ENCODE results near the gene GRWD1.

GRWD1 gene

DNA sequence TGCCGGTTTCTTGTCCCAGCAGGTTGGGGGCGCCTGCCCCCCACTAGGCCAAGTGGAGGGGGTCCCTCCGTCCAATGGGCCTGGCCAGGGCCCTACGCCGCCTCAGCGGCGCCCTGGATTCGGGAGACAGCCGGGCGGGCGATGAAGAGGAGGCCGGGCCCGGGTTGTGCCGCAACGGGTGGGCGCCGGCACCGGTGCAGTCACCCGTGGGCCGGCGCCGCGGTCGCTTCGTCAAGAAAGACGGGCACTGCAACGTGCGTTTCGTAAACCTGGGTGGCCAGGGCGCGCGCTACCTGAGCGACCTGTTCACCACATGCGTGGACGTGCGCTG is 15.8 kb downstream of the GRWD1 start:
- no peak for DNase-seq

DNA sequence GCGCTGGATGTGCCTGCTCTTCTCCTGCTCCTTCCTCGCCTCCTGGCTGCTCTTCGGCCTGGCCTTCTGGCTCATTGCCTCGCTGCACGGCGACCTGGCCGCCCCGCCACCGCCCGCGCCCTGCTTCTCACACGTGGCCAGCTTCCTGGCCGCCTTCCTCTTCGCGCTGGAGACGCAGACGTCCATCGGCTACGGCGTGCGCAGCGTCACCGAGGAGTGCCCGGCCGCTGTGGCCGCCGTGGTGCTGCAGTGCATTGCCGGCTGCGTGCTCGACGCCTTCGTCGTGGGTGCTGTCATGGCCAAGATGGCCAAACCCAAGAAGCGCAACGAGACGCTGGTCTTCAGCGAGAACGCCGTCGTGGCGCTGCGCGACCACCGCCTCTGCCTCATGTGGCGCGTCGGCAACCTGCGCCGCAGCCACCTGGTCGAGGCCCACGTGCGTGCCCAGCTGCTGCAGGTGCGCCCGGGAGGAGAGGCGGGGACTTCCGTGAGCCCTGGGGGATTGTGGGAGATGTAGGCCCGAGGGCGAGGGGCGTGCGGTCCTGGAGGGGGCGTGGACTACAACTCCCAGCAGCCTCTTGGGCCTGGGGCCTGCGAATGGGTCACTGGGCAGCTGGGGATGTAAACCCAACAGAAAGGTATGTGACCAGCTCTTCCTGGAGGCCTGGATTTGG is 16.3 kb downstream of the GRWD1 start:
- DNase-seq, result no peak

DNA sequence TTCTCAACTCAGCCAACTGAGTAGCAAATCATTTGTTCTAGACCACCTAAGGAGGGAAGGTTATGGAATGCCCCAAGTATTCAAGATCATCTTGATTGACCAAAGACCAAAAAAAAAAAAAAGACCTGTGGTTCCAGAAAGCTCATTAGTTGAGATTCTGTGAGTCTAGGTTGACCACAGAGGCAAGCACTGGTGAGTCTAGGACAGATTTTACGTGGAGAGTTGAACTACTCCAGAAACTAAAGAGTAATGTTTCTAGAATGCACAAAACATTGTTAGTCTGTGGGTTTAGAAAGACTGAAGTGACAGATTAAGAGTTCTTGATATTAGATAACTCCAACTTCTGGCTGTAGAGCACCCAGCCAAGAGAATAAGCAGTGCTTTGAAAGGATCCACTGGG is 19.4 kb downstream of the GRWD1 start:
- DNase-seq, result no peak

DNA sequence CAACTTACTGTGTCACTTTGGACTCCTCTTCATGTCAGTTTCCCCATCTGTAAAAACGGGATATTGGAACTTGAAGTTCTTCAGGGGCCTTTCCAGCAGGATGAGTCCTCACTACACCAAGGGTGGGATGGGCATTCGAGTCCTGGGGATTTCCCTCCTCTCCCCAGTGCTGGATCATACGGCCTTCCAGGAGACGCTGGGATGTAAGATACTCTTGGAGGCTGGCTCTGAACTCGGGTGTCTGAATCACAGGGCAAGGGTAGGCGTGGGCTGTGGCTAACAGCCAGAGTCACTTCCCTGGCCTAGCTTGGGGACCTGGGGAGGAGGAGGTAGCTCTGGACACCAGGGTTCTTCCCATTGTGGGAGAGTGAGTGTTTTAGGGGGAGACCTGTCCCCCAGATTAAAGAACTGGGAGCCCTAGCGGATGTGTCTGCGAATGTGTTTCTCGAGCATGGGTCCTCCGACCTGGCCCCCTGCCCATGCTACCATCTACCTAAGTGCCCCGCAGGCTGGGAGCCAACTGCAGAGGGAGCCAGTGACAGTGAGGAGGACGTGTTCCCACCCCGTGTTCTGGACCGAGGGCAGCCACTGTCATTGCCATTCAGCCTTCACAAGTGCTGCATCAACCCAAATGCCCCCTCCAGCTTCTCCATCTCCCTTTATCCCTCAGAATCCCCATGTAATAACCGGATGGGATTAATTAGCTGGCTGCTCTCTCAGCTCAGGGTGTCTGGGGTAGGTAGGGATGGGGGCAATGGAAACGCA is 21.0 kb downstream of the GRWD1 start:
- DNase-seq, result no peak

DNA sequence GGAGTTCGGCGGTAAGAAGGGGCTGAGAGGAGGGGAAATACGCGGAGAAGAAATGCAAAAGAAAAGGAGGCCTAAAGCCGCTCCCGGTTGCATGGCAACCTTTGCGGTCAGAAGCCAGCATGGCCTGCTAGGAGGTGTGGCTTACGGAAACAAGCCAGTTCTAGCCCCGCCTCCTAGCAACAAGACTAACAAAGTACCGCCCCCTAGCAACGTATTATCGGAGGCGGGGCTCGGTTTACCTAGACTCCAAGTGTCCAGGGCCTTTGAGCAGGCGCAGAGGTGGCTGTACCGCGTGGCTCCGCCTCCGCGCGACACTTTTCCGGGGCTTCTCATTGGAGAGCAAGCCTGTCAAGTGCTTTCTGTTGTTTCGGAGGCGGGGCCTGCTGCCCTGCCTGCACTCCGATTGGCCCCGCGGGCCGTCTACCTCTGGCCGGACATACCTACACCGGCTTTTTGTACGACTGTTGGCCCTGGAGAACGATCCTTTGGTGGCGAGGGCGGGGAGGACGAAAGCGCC is 23.0 kb downstream of the GRWD1 start:
- DNase-seq, result peak; percentile 100

DNA sequence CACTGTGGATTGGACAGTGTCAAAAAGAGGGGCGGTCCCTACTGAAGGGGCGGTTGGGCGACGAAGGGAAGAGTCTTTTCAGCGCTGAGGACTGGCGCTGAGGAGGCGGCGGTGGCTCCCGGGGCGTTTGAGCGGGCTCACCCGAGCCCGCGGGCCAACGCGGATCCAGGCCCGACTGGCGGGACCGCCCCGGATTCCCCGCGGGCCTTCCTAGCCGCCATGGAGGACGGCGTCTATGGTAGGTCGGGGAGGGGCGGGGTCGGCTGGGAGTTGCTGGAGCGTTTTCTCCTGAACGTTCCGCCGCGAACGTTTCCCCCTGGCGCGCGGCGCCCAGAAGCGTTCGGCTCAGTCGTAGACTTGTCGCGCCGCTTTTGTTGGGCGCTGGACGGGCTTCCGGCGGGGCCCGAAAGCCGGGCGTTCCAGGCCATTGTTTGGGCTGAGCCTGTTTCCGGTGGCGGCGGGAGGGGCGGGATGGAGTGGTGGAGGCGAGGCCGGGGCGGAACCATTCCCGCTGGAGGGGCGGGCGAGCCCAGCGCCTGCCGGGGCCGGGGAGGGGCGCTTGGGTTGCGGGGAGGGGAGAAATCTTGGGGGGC is 23.6 kb downstream of the GRWD1 start, which contains the start of gene CYTH2:
CYTH2 (plus strand) TSS at position 81 of the 593 bp plus-strand sequence; CDS start at position 220, 139 bp downstream.
- peak; percentile 79 for DNase-seq

DNA sequence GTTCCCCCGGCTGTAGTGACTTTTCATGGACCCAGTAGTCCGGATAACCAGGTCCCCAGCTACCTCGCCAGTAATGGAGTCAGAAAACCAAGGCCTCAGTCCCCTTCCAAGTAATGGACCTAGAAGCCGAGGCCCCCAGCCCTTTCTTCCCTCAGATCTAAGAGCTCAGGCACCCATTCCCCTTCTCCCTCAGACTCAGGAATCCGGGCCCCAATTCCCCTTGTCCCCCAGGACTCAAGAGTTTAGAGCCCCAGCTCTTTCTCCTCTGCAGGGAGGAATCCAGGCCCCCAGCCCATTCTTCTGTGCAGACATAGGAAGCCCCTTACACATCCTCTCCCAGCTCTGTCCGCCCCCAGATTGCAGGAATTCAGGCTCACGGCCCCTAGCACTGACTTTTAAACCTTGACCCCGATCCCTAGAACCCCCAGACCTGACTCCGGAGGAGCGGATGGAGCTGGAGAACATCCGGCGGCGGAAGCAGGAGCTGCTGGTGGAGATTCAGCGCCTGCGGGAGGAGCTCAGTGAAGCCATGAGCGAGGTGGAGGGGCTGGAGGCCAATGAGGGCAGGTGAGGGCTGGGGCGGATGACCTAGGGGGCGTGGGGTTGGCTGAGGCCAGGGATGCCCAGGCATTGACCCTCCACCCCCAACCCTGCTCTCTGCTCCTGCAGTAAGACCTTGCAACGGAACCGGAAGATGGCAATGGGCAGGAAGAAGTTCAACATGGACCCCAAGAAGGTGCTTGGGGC is 24.3 kb downstream of the GRWD1 start:
- no peak for DNase-seq

DNA sequence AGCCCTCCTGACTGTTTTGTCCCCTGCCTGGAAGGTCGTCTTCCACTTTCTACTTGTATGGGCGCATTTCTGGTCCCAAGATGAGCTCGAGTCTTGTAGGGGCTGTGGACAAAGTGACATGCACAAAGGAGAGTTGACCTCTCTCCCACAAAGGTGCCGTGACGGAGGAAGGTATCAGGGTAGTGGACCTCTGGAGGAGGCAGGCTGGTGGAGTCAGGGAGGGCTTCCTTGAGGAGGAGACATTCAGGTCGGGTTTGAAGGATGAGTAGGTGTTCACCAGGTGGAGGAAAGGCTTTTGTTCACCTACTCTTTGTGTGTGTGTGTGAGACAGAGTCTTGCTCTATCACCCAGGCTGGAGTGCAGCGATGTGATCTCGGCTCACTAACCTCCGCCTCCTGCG is 25.1 kb downstream of the GRWD1 start:
- no peak for DNase-seq

DNA sequence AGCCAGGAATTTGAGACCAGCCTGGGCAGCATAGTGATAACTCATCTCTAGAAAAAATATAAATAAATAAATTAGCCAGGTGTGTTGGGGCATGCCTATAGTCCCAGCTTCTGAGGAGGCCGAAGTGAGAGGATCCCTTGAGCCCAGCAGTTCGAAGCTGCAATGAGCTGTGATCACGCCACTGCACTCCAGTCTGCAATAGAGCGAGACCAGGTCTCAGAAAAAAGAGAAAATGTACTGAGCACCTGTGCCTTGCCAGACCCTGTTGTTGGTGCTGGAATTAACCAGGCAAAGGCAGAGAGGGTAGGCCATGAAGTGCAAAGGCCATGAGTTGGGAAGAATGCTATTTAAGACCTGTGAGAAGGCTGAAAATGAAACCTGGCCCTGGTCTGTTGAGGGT is 26.1 kb downstream of the GRWD1 start:
- no peak for DNase-seq

DNA sequence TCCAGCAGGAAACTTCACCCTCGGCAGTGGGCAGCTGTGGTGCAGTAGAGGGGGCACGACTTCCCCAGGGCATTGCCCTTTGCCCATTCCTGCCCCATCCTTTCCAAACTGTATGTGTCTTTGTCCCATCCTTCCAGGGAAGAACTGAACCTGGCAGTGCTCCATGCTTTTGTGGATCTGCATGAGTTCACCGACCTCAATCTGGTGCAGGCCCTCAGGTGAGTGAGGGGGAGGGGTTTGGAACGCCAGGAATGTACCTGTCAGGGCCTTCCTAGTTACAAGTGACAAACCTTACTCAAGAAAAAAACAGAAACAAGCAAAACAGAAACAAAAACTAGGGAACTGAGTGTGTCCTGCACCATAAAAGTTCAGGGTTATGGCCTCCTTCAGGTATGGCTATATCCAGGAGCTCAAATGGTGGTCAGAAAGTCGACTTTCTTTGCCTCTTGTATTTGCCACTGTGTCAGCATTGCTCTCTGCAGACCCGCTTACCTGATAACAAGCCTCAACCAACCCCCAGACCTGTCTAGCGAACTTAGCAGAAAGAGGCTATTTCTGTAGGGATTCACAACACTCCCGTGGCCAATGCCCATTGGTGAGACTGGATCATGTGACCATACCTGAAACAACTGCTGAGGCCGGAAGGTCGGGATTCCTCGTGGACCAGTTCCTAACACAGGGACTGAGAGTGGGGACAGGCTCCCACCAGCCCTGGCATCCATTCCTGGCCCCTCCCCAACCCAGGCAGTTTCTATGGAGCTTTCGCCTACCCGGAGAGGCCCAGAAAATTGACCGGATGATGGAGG is 27.6 kb downstream of the GRWD1 start:
- no peak for DNase-seq

DNA sequence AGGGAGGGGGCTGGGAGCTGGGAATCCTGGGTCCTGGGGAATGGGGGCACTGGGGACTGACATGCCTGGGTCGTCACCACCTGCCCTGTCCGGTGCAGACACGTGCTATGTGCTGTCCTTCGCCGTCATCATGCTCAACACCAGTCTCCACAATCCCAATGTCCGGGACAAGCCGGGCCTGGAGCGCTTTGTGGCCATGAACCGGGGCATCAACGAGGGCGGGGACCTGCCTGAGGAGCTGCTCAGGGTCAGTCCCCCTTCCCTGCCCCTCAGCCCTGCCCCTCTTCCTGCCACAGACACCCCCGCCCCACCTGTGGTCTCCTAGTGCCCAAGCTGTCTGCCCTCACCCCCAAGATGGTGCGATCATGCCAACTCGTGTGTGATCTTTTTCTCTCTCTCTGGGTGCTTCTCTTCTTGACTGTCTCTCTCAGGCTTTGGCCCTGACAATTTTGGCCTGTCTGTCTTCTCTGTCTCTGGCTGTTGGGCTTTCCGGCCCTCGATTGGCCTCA is 28.4 kb downstream of the GRWD1 start:
- DNase-seq, result no peak

DNA sequence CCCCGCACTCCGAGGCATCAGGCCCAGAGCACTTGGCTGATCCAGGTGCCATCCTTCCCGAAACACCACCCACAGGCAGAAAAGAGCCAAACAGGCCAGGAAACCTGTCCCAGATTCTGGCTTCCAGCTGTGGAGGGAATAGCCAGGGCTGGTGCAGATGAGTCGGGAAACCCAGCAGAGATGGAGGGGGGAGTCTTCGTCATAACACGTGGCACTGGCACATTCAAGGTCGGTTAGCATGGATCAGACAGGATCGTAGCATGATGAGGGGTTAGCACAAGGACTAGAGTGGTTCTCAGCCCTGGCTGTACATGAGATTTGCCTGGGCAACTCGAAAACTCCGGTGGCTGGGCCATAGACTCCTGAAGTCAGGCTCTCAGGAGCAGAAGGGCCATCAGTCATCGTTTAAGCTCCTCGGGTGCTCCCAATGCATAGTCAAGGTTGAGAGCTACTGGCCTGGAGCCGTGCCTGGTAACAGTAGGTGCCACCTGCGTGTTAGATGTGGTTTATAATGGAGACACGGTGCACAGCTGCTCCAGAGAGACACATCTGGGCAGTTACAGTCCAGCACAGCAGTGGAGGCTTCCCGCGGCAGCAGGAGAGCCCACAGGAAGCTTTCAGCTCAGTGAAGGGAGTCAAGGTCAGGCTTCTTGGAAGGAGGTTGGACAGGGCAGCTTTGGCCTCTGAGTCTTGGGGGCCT is 29.7 kb downstream of the GRWD1 start:
- DNase-seq, result no peak

DNA sequence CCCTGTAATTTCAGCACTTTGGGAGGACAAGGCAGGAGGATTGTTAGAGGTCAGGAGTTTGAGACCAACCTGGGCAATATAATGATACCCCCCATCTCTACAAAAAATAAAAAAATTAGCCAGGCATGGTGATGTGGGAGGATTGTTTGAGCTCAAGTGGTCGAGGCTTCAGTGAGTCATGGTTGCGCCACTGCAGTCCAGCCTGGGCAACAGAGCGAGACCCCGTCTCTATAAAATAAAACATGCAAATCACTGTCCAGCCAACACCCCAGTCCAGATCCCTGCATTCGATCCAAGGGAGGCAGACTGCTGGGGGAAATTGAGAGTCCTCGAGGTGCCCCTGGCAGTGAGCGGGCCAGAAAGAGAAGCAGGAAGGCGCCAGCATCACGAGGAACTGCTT is 30.4 kb downstream of the GRWD1 start:
- DNase-seq, result no peak

DNA sequence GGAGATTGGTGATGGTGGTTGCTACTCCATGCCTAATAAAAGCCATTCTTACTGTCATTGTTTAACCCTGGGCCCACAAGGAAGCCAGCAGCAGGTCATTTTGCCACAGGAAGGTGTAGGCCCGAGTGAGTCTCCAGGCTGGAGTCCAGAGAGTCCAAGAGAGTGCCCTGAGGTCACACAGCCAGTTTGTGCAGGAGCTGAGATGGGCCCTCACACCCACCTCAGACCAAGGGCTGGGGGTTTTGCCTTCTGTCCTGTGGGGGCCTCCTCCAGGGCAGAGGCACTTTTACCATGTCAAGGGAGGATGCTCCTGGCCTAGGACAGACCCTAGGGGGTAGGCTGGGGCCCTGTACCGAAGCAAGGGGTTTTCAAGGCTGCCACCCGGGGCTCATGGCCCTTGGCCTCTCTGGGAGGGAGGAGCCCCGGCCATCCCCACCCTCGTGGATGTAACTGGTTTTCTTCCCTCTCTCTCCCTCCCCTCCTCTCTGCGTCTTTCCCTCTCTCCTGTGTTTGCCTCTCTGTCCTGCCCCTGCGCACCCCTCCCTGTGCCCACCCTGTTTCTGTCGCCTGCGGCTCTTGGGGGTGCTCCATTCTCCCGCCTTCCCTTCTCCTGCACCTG is 31.4 kb downstream of the GRWD1 start:
- DNase-seq, result no peak

DNA sequence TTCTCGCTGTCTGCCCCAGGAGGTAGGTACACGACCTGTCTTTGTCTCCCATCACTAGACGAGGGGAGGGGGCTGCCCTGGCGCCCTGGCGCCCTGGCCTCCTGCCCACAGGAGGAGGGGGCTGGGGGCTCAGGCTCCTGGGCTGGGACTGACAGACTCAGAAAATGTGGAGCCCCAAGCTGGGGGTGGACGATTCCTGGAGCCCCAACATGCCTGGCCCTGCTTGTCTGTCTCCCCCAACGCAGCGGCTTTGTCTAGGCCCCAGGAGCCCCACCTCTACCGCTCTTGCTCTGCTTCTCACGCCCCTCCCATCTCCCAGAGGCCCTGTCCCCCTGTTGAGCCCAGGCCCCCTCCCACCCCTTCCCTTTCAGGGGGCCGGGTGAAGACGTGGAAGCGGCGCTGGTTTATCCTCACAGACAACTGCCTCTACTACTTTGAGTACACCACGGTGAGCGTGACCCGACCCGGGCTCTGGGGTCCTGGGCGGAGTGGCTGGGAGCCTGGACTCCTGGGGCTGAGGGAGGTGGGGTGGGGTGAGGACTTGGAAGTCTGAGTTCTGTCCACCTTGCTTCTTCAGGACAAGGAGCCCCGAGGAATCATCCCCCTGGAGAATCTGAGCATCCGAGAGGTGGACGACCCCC is 32.0 kb downstream of the GRWD1 start:
- DNase-seq, result no peak

DNA sequence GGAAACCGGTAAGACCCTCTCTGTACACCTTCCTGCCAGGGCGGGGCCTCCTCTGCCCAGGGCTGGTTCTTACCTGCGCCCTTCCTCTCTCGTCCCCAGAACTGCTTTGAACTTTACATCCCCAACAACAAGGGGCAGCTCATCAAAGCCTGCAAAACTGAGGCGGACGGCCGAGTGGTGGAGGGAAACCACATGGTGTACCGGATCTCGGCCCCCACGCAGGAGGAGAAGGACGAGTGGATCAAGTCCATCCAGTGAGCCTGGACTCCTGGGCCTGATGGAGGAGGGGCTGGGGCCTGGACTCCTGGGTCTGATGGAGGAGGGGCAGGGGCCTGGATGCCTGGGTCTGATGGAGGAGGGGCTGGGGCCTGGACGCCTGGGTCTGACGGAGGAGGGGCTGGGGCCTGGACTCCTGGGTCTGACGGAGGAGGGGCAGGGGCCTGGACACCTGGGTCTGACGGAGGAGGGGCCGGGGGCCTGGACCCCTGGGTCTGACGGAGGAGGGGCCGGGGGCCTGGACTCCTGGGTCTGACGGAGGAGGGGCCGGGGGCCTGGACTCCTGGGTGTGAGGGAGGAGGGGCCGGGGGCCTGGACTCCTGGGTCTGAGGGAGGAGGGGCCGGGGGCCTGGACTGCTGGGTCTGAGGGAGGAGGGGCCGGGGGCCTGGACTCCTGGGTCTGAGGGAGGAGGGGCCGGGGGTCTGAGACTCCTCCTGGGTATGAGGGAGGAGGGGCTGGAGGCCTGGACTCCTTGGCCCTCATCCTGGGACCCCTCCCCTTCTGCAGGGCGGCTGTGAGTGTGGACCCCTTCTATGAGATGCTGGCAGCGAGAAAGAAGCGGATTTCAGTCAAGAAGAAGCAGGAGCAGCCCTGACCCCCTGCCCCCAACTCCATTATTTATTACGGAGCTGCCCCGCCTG is 32.8 kb downstream of the GRWD1 start:
- no peak for DNase-seq

DNA sequence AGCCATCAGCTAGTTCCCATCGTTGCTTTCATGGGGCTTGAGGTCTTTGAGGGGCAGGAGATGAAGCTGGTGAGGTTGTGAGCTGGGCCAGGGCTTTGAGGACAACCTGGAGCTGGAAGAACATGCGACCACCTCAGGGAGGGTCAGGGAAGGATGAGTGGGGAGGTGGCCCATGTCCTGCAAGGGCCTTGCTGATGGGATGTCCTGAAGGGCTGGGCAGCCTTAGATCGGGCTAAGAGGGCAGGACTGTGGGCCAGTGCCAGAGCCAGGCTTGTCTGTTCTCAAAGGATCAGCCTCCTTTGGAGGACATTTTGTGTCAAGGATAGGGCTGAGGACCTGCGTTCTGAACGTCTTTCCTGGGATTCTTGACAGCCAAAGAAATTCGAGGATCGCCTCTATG is 33.9 kb downstream of the GRWD1 start:
- no peak for DNase-seq

DNA sequence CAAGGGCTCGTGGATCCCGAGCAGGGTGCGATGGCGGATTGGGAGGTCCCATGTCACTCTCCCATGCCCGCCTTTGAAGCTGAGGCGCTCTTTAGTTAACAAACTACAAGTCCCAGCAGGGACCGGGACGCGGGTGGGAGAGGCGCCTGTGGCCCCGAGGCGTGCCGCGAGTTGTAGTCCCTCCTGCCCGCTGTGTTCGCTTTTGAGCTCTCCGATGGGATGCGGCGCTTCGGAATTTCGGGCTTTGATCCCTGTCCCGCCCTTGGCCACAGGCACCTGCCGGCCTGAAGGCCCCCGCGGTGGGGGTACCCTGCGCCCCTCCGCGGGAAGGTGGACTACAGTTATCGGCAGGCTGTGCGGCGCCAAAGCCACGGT is 34.4 kb downstream of the GRWD1 start:
- DNase-seq, result peak; percentile 45

Data from CD4-positive, alpha-beta T cell treated with Interleukin-21 for 1 hour (primary cell).